ENCODE measurements around the gene RXRA.

Gene RXRA

GRCh38 chr9:134370638-134371037, 44.4 kb downstream of the RXRA start:
- ChIA-PET CTCF (no interaction called here), POLR2A (no interaction called here)
- TF ChIP-seq ZSCAN30 (tag by site-specific recombination; IDR thresholded peaks at IDR 0.05) (no peak), KLF9 (tag by site-specific recombination; IDR thresholded peaks at IDR 0.05; ENCODE audit: low read depth) (no peak), ZNF645 (tag by site-specific recombination; IDR thresholded peaks at IDR 0.05) (no peak), ZSCAN16 (tag by site-specific recombination; IDR thresholded peaks at IDR 0.05) (no peak), ZNF132 (tag by site-specific recombination; IDR thresholded peaks at IDR 0.05; ENCODE audit: borderline replicate concordance) (no peak), KLF10 (tag by site-specific recombination; IDR thresholded peaks at IDR 0.05) (no peak), KLF1 (tag by site-specific recombination; IDR thresholded peaks at IDR 0.05) (no peak), ZNF548 (tag by site-specific recombination; IDR thresholded peaks at IDR 0.05) (no peak), ZBTB1 (tag by site-specific recombination; IDR thresholded peaks at IDR 0.05) (no peak), BCL11B (tag by site-specific recombination; IDR thresholded peaks at IDR 0.05; ENCODE audit: low read depth) (no peak), ZNF37A (tag by site-specific recombination; IDR thresholded peaks at IDR 0.05) (no peak), ZNF660 (tag by site-specific recombination; IDR thresholded peaks at IDR 0.05) (no peak), ZNF529 (tag by site-specific recombination; IDR thresholded peaks at IDR 0.05; ENCODE audit: insufficient replicate concordance) (no peak), PRDM2 (tag by site-specific recombination; IDR thresholded peaks at IDR 0.05; ENCODE audit: borderline replicate concordance) (no peak), BCL6B (tag by site-specific recombination; IDR thresholded peaks at IDR 0.05) (no peak), ZFHX2 (tag by site-specific recombination; conservative IDR thresholded peaks at IDR 0.05) (no peak)
- no peaks in the 10 kb centered on the region for H3K36me3 ChIP-seq (ENCODE audit: control insufficient read depth in 2 of 2, insufficient read depth in 1 of 2, low read length in 2 of 2)
- peaks cover 7% of the 10 kb centered on the region for H3K4me1 ChIP-seq (ENCODE audit: control insufficient read depth, insufficient read depth, low read length)
- H3K27ac ChIP-seq (ENCODE audit: extremely low read depth, low read depth, low read length), result no peak overlapping the region
- H3K9me3 ChIP-seq (ENCODE audit: control insufficient read depth, insufficient read depth, low read depth, low read length), result no peaks in the 10 kb centered on the region
- H3K4me3 ChIP-seq (ENCODE audit: low read depth, low read length), result no peak overlapping the region

GRCh38 chr9:134371731-134372130, 45.5 kb downstream of the RXRA start:
- no peak overlapping the region for H3K4me3 ChIP-seq (ENCODE audit: low read depth, low read length)
- ChIA-PET CTCF (interaction anchor here (0.7 kb wide), 1 partner anchor 629 kb away, joined by 3 read pairs; no protein-coding TSS in a partner anchor), POLR2A (no interaction called here)
- no peak overlapping the region for H3K27ac ChIP-seq (ENCODE audit: extremely low read depth, low read depth, low read length)
- no peaks in the 10 kb centered on the region for H3K36me3 ChIP-seq (ENCODE audit: control insufficient read depth in 2 of 2, insufficient read depth in 1 of 2, low read length in 2 of 2)
- H3K9me3 ChIP-seq (ENCODE audit: control insufficient read depth, insufficient read depth, low read depth, low read length), result no peaks in the 10 kb centered on the region
- no peaks in the 10 kb centered on the region for H3K4me1 ChIP-seq (ENCODE audit: control insufficient read depth, insufficient read depth, low read length)
- TF ChIP-seq ZNF830 (tag by site-specific recombination; IDR thresholded peaks at IDR 0.05; ENCODE audit: low read depth) (no peak), ZNF416 (tag by site-specific recombination; IDR thresholded peaks at IDR 0.05) (no peak), ZNF701 (tag by site-specific recombination; IDR thresholded peaks at IDR 0.05) (no peak), ZNF391 (tag by site-specific recombination; IDR thresholded peaks at IDR 0.05; ENCODE audit: borderline replicate concordance, low read depth) (no peak), ZNF211 (tag by site-specific recombination; IDR thresholded peaks at IDR 0.05; ENCODE audit: low read depth) (no peak), ZNF837 (tag by site-specific recombination; IDR thresholded peaks at IDR 0.05) (no peak), ZNF639 (tag by site-specific recombination; IDR thresholded peaks at IDR 0.05) (no peak), ZFP69B (tag by site-specific recombination; IDR thresholded peaks at IDR 0.05) (no peak), OSR2 (tag by site-specific recombination; IDR thresholded peaks at IDR 0.05) (no peak), ZNF549 (tag by site-specific recombination; IDR thresholded peaks at IDR 0.05) (no peak)

Measured in HEK293 (cell line).